ENCODE results near the gene CELF4.
"Not testable (repeated sequence)": the region's sequence is repeated elsewhere in the genome, so short reads cannot be mapped to it uniquely, and the experiment has no call there.

The CELF4 gene

DNA sequence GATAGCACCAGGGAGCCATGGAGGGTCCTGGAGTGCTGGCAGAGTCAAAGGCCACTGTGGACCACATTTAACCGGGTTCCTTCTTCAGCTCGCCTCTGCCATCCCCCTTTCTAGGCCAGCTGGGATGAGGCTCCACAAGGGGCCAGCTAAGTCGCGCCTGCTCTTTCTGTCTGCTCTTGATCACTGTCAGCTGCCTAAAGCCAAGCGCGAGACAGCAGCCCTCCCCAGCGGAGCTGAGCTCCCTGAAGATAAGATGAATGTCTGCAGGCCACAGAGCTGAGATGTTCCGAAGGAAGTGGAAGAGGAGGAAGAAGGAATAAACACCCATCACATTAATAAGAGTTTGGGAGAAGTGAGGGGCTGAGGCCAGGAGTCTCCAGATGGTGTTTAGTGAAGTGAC is 99.6 kb downstream of the CELF4 start:
- no peak for DNase-seq (ENCODE audit: low read depth in 2 of 2)

DNA sequence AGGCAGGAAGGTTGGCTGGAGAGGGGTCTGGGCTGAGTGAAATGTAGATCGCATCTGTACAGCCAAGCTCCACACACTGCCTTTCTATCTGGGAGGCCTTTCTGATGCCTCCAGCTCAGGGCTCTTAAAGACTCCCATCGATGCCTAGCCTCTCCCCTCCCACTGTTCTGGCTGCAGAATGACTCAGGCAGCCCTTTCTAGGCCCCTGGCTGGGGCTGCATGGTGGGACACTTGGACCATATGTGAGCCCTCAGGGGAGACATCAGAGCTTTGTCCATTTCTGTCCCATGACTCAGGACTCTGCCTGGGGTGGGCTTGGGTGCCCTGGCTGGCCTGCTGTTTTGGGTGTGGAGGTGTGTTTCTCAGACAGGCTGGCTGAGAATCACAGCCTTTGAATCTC is 101.3 kb downstream of the CELF4 start:
- DNase-seq (ENCODE audit: low read depth in 2 of 2) = no peak

DNA sequence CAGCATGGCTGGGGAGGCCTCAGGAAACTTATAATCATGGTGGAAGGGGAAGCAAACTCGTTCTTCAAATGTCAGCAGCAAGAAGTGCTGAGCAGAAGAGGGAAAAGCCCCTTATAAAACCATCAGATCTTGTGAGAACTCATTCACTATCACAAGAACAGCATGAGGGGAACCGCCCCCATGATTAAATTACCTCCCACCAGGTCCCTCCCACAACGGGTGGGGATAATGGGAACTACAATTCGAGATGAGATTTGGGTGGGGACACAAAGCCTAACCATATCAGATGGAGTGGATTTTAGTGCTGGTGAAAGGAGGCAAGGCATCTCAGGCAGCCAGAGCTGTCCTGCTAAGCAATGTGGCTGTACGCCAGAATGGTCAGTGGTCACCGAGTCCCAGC is 104.3 kb downstream of the CELF4 start:
- not testable (repeated sequence) for DNase-seq (ENCODE audit: low read depth in 2 of 2)

DNA sequence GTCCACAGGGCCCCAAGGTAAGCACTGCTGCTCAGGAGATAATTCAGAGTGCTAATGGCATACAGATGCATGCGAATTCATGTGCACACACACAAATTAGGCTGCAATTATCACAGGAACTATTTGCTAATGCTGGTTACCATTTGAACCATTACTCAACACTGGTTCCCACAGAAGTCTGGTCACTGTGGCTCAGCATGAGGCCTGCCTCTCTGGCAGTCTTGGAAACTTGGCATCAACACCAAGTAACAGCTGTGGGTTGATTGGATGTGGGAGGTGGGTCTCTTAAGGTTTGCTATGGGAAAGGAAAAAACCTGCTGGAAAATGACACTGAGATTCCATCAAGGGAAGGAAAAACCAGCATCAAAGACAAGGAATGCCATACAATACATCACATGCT is 105.0 kb downstream of the CELF4 start:
- no peak for DNase-seq (ENCODE audit: low read depth in 2 of 2)

DNA sequence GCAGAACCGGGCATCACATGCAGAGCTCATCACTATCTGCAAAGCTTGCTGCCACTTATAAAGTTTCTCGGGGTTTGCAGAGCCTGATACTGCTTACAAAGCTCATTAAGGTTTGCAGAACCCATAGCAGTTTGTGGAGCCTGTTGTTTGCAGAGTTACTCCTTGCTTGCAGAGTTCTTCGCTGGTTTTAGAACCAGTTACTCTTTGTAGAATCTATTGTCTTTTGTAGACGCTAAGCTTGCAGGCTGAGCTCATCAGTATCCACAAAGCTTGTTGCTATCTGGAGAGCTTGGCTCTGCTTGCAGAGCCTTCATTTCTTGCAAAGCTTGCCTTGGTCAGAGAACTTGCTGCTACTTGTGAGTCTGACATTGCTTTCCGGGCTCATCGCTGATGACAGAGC is 106.9 kb downstream of the CELF4 start:
- DNase-seq (ENCODE audit: low read depth in 2 of 2) = no peak

DNA sequence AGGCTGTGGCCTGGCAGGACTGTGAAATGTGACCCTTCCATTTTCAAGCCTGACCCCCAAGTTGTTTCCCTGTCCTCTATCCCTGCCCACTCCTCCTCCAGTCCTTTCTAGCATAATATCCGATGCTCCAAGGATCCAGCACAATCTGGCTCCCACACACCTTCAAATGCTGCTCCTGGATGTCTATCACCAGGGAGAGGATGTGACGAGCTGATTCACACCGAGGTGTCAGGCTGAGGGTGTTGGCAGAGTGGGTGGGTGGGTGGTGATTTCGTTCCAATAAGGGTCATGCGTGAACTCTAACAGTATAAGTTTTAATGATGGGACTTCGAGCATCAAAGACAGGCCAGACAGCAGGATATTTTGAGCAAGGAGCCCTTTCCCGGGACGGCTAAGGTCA is 107.8 kb downstream of the CELF4 start:
- no peak for DNase-seq (ENCODE audit: low read depth in 2 of 2)

DNA sequence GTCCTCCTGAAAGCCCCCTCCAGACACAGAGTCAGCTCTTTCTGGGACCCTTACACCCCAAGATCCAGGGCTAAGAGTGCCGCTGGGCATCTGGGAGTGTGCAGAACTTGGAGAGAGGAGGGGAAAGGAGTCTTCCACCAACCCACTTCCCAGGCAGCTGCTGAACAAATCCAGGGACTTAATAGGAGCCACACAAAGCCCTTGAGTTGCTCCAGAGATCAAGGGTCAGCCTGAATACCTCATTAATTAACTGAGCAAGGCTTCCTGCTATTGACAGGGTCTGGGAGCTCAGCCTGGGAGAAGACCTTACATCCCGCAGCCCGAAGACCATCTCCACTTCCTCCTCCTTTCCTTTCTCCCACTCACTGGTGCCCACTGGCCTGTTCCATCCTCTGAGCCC is 108.3 kb downstream of the CELF4 start:
- no peak for DNase-seq (ENCODE audit: low read depth in 2 of 2)

DNA sequence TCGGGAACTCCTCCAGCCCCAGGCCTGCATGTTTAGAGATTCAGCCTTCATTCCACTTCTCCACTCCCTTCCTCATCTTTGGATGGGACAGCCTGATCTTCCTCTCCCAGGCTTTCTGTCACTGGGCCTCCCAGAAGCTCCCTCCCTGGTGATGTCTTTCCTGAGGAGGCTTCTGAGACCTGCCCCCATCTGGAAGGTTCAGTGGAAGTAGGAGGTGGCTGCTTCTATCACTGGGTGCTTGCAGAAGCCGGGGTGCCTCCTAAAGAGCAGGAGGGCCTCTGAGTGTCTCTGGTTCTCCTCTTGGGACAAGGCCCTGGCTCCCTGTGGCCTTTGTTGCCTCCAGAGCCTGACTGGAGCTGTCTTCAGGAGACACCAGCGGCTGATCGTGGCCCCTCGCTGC is 108.7 kb downstream of the CELF4 start:
- DNase-seq (ENCODE audit: low read depth in 2 of 2) = no peak

DNA sequence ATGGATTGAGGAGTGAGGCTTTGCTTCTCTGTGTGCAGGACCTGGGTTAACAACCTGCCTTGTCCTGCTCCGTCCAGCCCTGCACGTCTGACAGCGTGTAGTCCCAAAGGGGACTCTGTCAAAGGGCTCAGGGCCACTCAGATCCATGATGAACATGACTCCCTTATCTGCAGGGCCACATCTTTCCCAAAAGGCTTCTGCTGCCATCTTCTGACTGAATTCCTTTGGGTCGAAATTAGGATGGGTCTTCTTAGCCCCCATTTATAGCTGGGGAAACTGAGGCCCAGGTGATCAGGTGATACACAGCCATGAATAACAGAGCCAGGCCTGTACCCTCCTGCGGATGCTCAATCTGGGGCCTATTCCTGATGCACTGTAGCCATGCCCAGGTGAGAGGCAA is 109.2 kb downstream of the CELF4 start:
- no peak for DNase-seq (ENCODE audit: low read depth in 2 of 2)

DNA sequence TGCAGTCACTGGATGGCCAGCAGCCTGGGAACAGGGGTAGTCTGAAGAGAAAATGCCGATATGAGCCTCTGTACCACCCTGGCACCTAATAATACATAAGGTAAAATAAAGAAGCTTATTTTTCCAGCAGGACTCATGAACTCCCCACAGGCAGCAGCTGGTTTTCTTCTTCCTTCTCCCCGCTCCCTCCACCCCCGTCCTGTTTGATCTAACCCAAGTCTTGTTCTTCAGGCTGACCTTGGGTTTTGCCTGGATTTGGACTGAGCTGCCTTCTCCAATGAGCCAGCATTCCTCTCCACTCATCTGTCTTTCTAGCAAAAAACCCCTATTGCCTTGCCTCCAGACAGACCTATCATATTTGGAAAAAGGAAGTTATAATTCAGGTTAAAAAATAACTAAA is 111.8 kb downstream of the CELF4 start:
- no peak for DNase-seq (ENCODE audit: low read depth in 2 of 2)

DNA sequence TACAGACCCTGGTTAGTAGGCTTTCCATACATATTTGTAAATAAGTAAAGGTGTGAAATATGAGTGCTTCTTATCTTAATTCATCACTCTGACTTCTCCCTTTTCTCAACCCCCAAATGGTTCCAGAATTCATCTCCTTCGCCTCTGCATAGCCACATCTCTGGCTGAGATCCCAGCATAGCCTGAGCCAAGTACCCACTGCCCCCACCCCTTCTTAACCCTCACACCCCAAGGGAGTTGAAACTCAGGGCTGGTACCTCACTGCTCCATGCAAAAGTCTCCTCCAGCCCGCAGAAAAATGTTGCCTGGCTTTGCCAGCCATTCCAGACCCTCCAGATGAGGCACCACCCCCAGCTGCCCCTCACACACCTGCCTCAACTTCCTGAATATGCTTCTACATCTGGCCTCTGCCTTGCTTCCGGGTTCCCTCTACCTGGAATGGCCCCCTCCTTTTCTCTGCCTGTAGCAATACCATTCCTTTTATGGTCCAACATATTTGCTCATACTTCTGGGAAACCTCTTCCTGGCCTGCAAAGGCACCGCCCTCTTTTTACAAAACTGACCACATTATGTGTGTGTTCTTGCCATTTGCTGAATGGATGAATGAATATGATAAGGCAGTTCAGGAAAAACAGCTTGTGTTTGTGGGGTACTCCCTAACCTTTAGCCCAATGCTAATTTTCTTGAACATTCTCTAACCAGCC is 112.8 kb downstream of the CELF4 start:
- no peak for DNase-seq (ENCODE audit: low read depth in 2 of 2)

DNA sequence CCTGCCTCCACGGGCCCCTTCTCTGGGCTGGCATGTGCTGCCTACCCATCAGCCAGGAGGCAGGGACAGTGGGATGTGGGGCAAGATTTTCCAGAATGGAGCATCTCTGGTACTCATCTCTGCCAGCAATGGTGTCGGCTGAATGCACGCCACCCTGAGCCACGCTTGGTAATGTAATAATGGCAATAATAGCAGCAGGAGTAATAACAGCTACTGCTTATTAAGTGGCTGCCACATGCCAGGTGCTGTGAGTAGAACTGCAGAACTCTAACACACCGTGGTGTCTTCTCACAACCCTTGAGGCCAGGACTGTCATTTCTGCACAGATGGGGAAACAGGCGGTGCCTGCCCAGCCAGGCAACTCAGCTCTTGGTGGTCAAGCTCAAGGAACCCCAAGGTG is 113.6 kb downstream of the CELF4 start:
- no peak for DNase-seq (ENCODE audit: low read depth in 2 of 2)

DNA sequence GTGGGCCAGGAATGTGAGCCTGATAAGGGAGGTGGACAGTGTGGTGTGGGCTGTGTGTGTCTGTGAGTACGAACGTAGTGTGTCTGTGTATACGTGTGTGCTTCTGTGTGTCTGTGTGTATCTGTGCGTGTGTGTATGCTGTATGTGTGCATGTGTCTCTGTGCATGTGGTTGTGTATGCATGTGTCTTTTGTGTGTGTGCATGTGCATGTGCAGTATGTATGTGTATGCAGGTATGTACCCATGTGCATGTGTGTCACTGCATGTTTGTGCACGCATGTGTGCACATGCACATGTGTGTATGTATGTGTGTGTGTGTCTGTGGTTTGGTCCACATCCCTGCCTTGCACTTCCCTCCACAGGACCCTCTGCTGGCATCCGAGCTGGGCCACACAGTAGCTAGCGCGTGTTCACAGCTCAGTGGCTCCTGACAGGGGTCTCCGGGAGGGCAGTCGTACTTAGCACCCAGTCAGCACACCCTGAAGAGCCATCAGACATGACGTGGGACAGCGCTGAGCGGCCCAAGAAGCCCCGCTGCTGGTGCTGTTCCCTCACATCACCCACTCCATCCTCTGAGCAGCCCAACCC is 114.3 kb downstream of the CELF4 start:
- DNase-seq (ENCODE audit: low read depth in 2 of 2) = no peak

DNA sequence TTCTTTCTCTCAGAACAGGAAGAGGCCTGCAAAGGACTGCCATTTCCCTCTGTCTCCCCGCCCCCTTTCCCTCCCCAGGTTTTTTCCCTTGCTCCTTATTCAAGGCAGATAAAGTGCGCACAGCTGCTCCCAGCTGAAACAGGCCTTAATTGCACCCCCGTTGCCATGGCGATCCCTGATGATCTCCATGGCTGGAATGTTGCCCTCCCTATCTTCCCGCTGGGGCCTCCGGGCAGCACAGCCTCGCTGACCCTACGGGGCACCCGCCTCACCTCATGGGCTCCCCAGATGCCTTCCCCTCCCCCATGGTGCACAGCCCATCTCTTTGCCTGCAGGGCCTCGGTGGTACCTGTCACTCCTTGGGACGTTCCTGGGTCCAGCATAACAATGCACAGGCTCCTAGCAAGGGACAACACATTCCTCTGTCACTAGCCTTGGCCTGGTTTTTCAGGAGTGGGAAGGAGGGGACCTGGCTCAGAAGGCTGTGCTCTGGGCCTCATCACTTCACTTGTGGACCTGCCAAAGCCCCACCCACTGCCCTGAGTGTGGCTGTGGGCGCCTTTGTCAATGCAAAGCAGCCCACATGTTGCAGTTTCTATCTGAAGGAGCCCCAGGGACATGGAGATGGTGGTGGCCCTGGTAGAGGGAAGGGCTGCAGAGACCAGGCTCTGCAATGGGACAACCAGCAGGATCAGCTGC is 115.0 kb downstream of the CELF4 start:
- no peak for DNase-seq (ENCODE audit: low read depth in 2 of 2)

DNA sequence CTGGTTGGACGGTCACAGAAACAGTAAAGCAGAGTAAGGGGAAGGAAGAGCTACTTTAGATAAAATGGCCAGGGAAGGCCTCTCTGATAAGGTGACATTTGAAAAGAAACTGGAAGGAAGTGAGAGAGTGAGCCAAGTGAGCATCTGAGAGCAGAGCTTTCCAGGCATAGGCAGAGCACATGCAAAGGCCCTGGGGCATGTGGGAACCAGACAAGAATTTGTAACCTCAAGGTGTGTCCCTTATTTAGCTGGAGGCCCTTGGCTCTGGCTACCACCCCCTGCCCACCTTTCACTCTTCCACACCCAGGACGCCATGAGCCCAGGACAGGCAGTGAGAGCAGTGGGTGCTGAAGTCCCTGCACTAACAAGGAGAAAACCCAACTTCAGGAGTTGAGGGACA is 116.0 kb downstream of the CELF4 start:
- DNase-seq (ENCODE audit: low read depth in 2 of 2) = no peak

DNA sequence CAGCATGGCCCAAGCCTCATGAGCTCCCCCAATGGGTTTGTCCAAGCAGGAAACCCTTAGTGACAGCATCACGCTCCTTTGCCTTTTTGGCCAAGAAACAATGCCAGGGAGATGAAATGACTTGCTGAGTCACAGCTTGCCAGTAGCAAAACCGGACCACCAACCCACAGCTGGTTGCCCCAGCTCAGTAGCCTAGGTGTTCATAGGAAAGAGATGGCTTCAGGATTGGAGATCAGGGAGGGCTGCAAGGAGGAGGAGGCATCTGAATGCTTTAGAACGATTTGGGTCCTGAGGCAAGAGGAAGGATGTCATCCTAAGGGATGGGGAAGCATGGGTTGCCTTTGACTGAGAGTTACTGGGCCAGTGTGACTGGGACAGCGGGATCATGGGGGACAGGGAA is 116.7 kb downstream of the CELF4 start:
- no peak for DNase-seq (ENCODE audit: low read depth in 2 of 2)

DNA sequence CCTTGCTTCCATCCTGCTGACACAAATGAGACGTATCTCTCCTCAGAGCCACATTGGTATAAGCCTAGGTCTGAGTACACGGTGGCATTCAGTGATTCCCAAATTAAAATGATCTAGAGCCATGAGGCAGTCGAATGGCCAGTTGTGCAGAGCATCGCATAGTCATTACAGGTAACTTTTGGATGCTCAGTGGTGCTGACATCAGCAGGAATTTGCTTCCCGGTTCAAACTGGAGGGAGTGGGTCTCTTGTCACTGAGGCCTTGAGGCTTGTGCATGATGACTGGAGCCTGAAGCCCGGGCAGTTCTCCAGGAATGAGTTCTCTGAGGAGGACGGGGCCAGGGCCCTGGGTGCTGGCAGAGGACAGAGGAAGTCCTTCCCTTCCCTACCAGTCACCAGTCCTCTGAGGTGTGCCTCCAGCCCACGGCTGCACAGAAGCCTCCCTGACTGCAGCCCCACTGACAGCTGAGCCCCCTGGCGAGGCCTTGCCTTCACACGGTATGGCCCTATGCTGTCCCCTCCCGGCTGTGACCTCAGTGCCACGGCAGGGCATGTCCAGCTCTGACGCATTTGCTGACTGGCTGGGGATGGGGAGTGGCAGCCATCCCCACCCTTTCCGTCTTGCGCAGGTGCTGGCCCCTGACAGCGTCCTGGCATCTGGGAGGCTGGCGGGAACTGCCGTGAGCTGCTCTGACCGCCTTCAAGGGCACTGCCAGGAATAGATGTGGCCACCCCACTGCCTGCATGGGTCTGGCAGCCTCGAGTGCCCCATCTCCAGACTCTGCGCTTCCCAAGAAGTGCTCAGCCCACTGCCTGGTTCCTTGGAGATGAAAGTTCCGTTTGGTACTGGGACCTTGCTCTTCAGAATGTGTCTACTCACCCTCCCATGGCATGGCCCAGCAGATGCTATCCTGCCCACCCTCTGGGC is 117.4 kb downstream of the CELF4 start:
- DNase-seq (ENCODE audit: low read depth in 2 of 2) = no peak

DNA sequence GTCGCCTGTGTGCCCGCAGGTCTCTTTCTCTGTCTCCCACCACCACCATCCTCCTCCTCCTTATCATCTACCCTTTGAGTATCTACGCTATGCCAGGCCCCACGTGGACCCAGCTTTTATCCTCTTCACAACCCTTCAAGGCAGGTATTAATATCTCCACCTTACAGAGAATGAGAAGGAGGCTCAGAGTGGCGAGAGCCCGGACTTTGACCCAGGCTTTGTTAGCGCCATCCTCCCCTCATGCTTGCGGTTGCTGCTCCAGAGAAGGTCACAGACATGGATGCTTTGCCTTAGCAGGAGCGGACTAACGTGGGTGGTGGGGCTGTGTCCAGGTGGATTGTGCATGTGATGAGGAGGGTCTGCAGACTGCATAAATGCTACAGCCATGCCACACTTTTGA is 119.8 kb downstream of the CELF4 start:
- DNase-seq (ENCODE audit: low read depth in 2 of 2) = no peak

DNA sequence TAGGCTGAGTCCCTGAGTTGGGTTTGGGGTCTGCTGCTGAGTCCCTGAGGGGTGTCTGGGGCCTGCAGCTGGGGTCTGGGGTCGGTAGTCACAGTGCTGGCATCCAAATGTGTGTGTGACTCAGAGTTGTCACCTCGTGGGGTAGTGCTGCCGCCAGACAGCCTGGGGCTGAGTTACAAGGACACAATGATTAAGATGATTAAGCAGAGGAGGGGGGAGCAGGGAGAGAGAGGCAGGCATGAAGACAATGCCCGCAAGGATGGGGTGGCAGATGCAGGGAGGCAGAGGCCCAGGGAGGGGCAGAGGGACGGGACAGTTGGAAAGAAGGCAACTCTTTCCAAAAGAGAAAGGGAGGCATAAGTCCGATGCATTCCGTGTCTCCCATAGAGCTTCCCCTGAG is 120.2 kb downstream of the CELF4 start:
- DNase-seq (ENCODE audit: low read depth in 2 of 2) = no peak

DNA sequence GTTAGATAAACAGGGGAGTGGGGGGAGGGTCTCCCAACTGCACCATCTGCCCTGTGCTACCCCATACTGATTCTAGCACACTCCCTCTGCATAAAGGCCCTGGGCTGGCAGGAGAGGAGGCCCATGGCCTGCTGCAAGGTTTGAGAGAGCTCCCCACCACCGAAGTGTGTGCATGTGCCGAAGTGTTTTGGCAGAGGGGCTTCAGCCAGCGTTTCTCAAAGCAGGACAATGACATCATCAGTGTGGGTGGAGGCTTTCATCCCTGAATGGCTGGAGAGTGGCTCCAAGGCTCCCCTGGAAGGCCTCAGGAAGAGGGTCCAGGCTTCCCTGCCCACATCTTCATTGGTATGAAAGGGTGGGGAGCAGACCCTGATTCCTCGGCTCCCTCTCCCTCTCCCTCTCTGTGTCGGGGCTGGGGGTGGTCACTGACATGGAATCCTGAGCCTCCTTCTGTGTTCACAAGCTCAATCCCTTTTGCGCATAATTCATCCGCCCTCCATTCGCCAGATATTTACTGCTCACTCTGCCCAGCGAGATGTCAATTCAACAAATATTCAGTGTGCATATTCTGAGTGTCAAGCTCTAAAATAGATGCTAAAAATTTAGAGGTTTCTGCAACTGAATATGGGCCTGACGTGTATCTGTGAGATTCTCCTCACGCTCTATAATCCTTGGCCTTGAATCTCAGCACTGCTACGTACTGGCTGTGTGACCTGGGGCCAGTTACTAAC is 122.1 kb downstream of the CELF4 start:
- DNase-seq (ENCODE audit: low read depth in 2 of 2) = no peak

DNA sequence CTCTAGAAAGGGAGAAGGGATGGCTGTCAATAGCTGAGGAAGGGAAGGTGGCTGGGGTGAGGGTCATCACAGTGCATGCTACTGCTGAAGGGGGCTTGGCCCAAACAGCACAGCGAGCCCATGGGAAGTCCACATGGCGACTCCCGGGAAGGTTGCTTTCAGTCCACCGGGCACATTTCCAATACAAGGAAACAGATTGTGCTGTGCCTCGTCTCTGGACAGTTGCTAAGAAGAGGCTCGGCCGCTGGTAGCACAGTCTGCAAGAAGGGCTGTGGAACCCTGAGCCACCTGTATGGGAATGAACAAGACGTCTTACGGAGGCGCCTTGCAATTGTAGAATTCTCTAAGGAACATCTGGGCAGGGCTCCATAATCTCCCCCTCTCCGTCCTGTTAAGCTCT is 123.1 kb downstream of the CELF4 start:
- DNase-seq (ENCODE audit: low read depth in 2 of 2) = no peak

DNA sequence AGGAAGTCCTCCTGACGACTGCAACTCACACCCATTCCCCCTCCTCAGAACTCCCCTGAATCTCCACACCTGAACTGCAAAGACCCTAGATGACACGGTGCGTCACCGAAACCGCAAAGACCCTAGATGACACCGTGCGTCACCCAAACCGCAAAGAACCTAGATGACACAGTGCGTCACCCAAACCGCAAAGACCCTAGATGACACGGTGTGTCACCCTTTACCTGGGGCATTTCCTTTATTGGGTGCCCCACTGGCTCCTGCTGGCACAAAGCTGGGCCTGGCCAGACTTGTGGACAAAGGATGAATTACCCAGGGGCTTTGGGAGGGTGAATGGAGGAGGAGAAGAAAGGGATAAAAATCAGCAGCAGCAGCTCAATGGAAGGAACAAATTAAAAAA is 123.8 kb downstream of the CELF4 start:
- DNase-seq (ENCODE audit: low read depth in 2 of 2) = no peak
